HepG2 (cell line): ENCODE data around the gene SAMD4B. TPM values are rescaled to one million over a fixed set of nuclear protein-coding genes. Genes with fewer than 3 reads are reported as not detected.

Experiments used
- ATAC-seq: fragments of 200-7000 bp; cut with Tn5 transposase; 3 replicates; pipeline ENCODE4 v1.9.1; 2020; ENCODE audit warnings: mild to moderate bottlenecking, moderate library complexity
- BruUV-seq: library from RNA; stranded (reverse); fragments of 400-500 nt; replicated peaks from 2 replicates; lab custom pipeline; 2021; lab: Mats Ljungman, UMichigan
- CTCF ChIA-PET: fragments of 300-600 bp; formaldehyde crosslinking; extraction: SDS; loops from one replicate; lab custom pipeline; 2021; ENCODE audit warnings: low total read pairs, inconsistent platforms, low intra/inter-chr PET ratio; lab: Yijun Ruan, JAX
- POLR2A ChIA-PET: fragments of 350-600 bp; sonication (Branson Sonifier 250); formaldehyde crosslinking; loops from one replicate; lab custom pipeline; 2020; ENCODE audit warnings: antibody characterized with exemption, inconsistent platforms; lab: Yijun Ruan, JAX
- DNase-seq: peaks from one replicate; pipeline ENCODE4 v3.0.0-alpha.2; 2015; ENCODE audit warnings: low spot score
- FAIRE-seq: peaks from 3 replicates; lab custom pipeline; 2011; peaks lifted over from hg19 to GRCh38; lab: Jason Lieb, UNC
- H2AFZ ChIP-seq: one replicate; pipeline ENCODE4 v1.6.1; 2011; ENCODE audit warnings: low read length, inconsistent platforms
- H3K27ac ChIP-seq: fragments of 300-600 bp; 3 replicates; pipeline ENCODE4 v1.8.0; 2011; ENCODE audit warnings: mixed run types, mild to moderate bottlenecking, mixed read lengths, low read length, inconsistent platforms; ENCODE audit not compliant: insufficient read depth; ENCODE audit errors: extremely low read length
- H3K27me3 ChIP-seq, 2 experiments: fragments of 200-600 bp in 1 of 2; 2 replicates in 1 of 2; 3 replicates in 1 of 2; pipeline versions ENCODE4 v1.6.0 to v1.8.0; 2011; ENCODE audit warnings: low read length in 2 of 2, mild to moderate bottlenecking in 2 of 2, moderate library complexity in 2 of 2, inconsistent platforms in 1 of 2; ENCODE audit not compliant: insufficient read depth in 2 of 2, control insufficient read depth in 1 of 2
- H3K36me3 ChIP-seq, 2 experiments: fragments of 200-600 bp in 1 of 2; replicated peaks in 1 of 2; 2 replicates in 1 of 2; 3 replicates in 1 of 2; pipeline versions ENCODE4 v1.5.1 to v1.8.0; 2011; ENCODE audit warnings: low read length in 2 of 2, inconsistent platforms in 1 of 2; ENCODE audit not compliant: insufficient read depth in 2 of 2, control insufficient read depth in 1 of 2
- H3K4me1 ChIP-seq: 2 replicates; pipeline ENCODE4 v1.5.1; 2012; ENCODE audit warnings: low read length, inconsistent platforms; ENCODE audit not compliant: insufficient read depth
- H3K4me2 ChIP-seq: 2 replicates; pipeline ENCODE4 v1.6.0; 2011; ENCODE audit warnings: low read depth, low read length, inconsistent platforms
- H3K4me3 ChIP-seq, 3 experiments: fragments of 200-600 bp in 1 of 3; sonication (generic), shearing (Covaris generic) in 1 of 3; replicated peaks in 1 of 3; 2 replicates each; pipeline ENCODE4 v1.5.1; 2011 to 2016; ENCODE audit warnings: low read length in 3 of 3, inconsistent platforms in 2 of 3, low read depth in 2 of 3, mild to moderate bottlenecking in 2 of 3, control low read depth in 1 of 3, mixed read lengths in 1 of 3; ENCODE audit not compliant: insufficient read depth in 1 of 3
- H3K79me2 ChIP-seq: one replicate; pipeline ENCODE4 v1.6.1; 2011; ENCODE audit warnings: low read length, inconsistent platforms; ENCODE audit not compliant: insufficient read depth
- H3K9ac ChIP-seq: 2 replicates; pipeline ENCODE4 v1.6.0; 2011; ENCODE audit warnings: mild to moderate bottlenecking, low read depth, low read length, inconsistent platforms; ENCODE audit not compliant: insufficient read depth
- H3K9me3 ChIP-seq: 2 replicates; pipeline ENCODE4 v1.5.1; 2012; ENCODE audit warnings: mild to moderate bottlenecking, low read length
- H4K20me1 ChIP-seq: 2 replicates; pipeline ENCODE4 v1.6.0; 2011; ENCODE audit warnings: inconsistent platforms, mild to moderate bottlenecking, low read length, moderate library complexity; ENCODE audit not compliant: insufficient read depth
- HMG20A ChIP-seq: IDR thresholded peaks from 2 replicates; pipeline ENCODE4 v1.6.1; 2016; ENCODE audit warnings: borderline replicate concordance
- KAT8 ChIP-seq: IDR thresholded peaks from 2 replicates; pipeline ENCODE4 v1.6.1; 2016; ENCODE audit warnings: missing genetic modification reagents, missing compliant biosample characterization
- MYC ChIP-seq: sonication (generic); formaldehyde crosslinking; IDR thresholded peaks from 2 replicates; pipeline ENCODE4 v1.9.0; 2021; ENCODE audit warnings: missing genetic modification reagents, borderline replicate concordance
- RFXANK ChIP-seq: IDR thresholded peaks from 2 replicates; pipeline ENCODE4 v1.6.1; 2016
- SMARCE1 ChIP-seq: fragments of 450-650 bp; IDR thresholded peaks from 2 replicates; pipeline ENCODE4 v1.6.1; 2017; ENCODE audit warnings: borderline replicate concordance
- SPEN ChIP-seq: sonication (generic); formaldehyde crosslinking; IDR thresholded peaks from 2 replicates; pipeline ENCODE4 v1.5.1; 2020; ENCODE audit warnings: low read depth, mild to moderate bottlenecking, missing genetic modification reagents
- TCF7L2 ChIP-seq: IDR thresholded peaks from 2 replicates; pipeline ENCODE4 v1.6.1; 2011; ENCODE audit warnings: mild to moderate bottlenecking, low read depth, low read length, moderate library complexity
- YEATS4 ChIP-seq: sonication (generic); formaldehyde crosslinking; IDR thresholded peaks from 2 replicates; pipeline ENCODE4 v1.4.0; 2020; ENCODE audit warnings: missing genetic modification reagents, borderline replicate concordance
- ZNF629 ChIP-seq: sonication (generic); formaldehyde crosslinking; conservative IDR thresholded peaks from 2 replicates; pipeline ENCODE4 v1.5.0; 2020; ENCODE audit warnings: missing genetic modification reagents
- ZNF83 ChIP-seq: sonication (generic); formaldehyde crosslinking; IDR thresholded peaks from 2 replicates; pipeline ENCODE4 v1.4.0; 2020; ENCODE audit warnings: missing genetic modification reagents, mild to moderate bottlenecking, borderline replicate concordance
- WGBS: methylation state at CpG from one replicate; pipeline ENCODE4 v1.1.6; 2017; ENCODE audit warnings: low lambda C conversion rate; 5-methylcytosine and 5-hydroxymethylcytosine counted together
- in situ Hi-C: cut with HindIII; loops from 2 replicates; pipeline ENCODE4 v1.10.0; 2017; ENCODE audit warnings: low pct_unique_long_range_greater_than_20kb; ENCODE audit not compliant: extremely low pct_ligation_motif_present
- intact Hi-C: fragments of 100-400 bp; cut with micrococcal nuclease; formaldehyde crosslinking; loops from one replicate; pipeline ENCODE4 v1.10.0; 2022; ENCODE audit not compliant: unreplicated experiment
- polyA plus RNA-seq, 8 experiments: library from polyadenylated mRNA; depleted of rRNA in 3 of 8; stranded (reverse) in 7 of 8; unstranded in 1 of 8; fragments of >200 nt; fragmentation: Illumina TruSeq in 4 of 8; extraction: Trizol in 4 of 8; gene quantifications; 2 replicates each; pipeline versions ENCODE4 v1.2.1 to v1.2.3, GENCODE V29; 2011 to 2016; ENCODE audit warnings: low read depth in 4 of 8, missing spikeins in 1 of 8, mixed read lengths in 1 of 8; ENCODE audit not compliant: insufficient read depth in 1 of 8
- total RNA-seq, 5 experiments: library from RNA; depleted of rRNA; stranded (reverse); fragments of >200 nt; fragmentation: Illumina TruSeq; extraction: Trizol; gene quantifications; 2 replicates each; pipeline ENCODE4 v1.2.3, GENCODE V29; 2016; ENCODE audit warnings: low read depth in 1 of 5
- TF ChIP-seq, protein P1 (sequence below): sonication (generic); IDR thresholded peaks from 2 replicates; pipeline ENCODE4 v1.6.1; 2016; ENCODE audit warnings: low read depth, borderline replicate concordance
- TF ChIP-seq, protein P2 (sequence below): IDR thresholded peaks from 2 replicates; pipeline ENCODE4 v1.6.1; 2016
- TF ChIP-seq, protein P3 (sequence below): IDR thresholded peaks from 2 replicates; pipeline ENCODE4 v1.6.1; 2018; ENCODE audit warnings: missing genetic modification reagents, mild to moderate bottlenecking, missing compliant biosample characterization

SAMD4B gene
- total and polyA plus RNA-seq, 2 of the 13 experiments (the other 11 are each of a cell fraction or from before 2014, with no cell fraction given), result 26.0 to 31.8 TPM

DNA sequence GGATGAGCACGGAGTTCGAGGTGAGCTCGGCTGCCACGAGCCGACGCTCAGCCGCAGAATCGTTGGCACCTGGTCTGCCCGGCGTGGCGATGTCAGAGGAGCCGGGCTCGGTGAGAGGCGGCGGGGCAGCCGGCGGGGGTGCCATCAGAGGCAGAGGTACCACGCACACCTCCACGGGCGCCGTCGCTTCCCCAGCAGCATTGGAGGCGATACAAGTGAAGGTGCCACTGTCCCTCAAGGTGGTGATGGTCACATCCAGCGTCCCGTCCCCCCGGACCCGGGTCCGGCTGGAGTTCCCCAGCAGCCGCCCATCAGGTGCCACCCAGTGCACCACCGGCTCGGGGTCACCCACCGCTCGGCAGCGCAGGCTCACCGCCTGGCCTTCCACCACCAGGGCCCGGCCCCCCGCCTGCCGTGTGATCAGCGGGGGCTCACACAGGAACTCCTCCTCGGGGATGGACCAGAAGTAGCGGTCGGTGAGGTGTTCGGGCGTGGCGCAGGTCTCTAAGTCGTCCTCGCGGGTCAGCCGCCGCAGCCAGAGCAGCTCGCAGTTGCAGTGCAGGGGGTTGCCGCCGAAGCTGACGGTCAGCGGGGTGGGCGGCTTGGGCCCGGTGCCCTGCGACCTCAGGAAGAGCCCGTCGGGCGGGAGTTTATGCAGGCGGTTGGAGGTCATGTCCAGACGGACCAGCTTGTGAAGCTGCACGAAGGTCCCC, 28.0 kb upstream of the SAMD4B start:
- Histone ChIP-seq H3K27ac (no peak overlapping the region), H3K4me1 (peaks cover 2% of the 10 kb centered on the region), H3K79me2 (no peaks in the 10 kb centered on the region), H3K4me2 (no peak overlapping the region), H3K36me3 (no peaks in the 10 kb centered on the region), H2AFZ (no peak overlapping the region), H3K9ac (no peak overlapping the region), H3K27me3 (peaks cover 0 to 3% of the 10 kb centered on the region in 2 experiments; a peak in 1 of 5 replicates), H3K9me3 (no peaks in the 10 kb centered on the region), H3K4me3 (no peak overlapping the region), H4K20me1 (no peaks in the 10 kb centered on the region)
- no TSS peak for BruUV-seq
- intact Hi-C loops, result no loop called here
- DNase-seq (no peak), ATAC-seq (no peak), FAIRE-seq (no peak)
- CTCF ChIA-PET, result no interaction called here
- TF ChIP-seq, protein P1, sequence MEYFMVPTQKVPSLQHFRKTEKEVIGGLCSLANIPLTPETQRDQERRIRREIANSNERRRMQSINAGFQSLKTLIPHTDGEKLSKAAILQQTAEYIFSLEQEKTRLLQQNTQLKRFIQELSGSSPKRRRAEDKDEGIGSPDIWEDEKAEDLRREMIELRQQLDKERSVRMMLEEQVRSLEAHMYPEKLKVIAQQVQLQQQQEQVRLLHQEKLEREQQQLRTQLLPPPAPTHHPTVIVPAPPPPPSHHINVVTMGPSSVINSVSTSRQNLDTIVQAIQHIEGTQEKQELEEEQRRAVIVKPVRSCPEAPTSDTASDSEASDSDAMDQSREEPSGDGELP, result no peak
- TF ChIP-seq SPEN (no peak), ZNF629 (CRISPR knock-in tag) (no peak), YEATS4 (no peak), RFXANK (CRISPR knock-in tag) (no peak), HMG20A (CRISPR knock-in tag) (no peak), SMARCE1 (no peak), KAT8 (CRISPR knock-in tag) (no peak), ZNF83 (CRISPR knock-in tag) (no peak), TCF7L2 (no peak), MYC (CRISPR knock-in tag) (no peak)
- TF ChIP-seq, protein P2, sequence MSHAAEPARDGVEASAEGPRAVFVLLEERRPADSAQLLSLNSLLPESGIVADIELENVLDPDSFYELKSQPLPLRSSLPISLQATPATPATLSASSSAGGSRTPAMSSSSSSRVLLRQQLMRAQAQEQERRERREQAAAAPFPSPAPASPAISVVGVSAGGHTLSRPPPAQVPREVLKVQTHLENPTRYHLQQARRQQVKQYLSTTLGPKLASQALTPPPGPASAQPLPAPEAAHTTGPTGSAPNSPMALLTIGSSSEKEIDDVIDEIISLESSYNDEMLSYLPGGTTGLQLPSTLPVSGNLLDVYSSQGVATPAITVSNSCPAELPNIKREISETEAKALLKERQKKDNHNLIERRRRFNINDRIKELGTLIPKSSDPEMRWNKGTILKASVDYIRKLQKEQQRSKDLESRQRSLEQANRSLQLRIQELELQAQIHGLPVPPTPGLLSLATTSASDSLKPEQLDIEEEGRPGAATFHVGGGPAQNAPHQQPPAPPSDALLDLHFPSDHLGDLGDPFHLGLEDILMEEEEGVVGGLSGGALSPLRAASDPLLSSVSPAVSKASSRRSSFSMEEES (CRISPR knock-in tag), result no peak
- TF ChIP-seq, protein P3, sequence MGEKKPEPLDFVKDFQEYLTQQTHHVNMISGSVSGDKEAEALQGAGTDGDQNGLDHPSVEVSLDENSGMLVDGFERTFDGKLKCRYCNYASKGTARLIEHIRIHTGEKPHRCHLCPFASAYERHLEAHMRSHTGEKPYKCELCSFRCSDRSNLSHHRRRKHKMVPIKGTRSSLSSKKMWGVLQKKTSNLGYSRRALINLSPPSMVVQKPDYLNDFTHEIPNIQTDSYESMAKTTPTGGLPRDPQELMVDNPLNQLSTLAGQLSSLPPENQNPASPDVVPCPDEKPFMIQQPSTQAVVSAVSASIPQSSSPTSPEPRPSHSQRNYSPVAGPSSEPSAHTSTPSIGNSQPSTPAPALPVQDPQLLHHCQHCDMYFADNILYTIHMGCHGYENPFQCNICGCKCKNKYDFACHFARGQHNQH (CRISPR knock-in tag), result no peak
- WGBS, result 96% methylated on average over 33 of the region's 64 CpGs
- POLR2A ChIA-PET, result no interaction called here
- in situ Hi-C loops, result no loop called here
